Liver (tissue), 9 donors: ENCODE measurements around the gene FBXO3. TPM values are rescaled to one million over a fixed set of nuclear protein-coding genes. Genes with fewer than 3 reads are reported as not detected.

ENCODE experiments used
- DNase-seq: peaks from one replicate; pipeline ENCODE4 v3.0.0-alpha.2; 2017; ENCODE audit warnings: low spot score
- H3K27ac ChIP-seq, 2 donors: one replicate each; pipeline ENCODE4 v1.7.0; 2013; ENCODE audit warnings: inconsistent platforms in 2 of 2, low read length in 2 of 2, control low read depth in 1 of 2, low read depth in 1 of 2, mild to moderate bottlenecking in 1 of 2
- H3K27me3 ChIP-seq, 4 donors: one replicate each; pipeline versions ENCODE4 v1.6.1 to v1.7.0; 2013; ENCODE audit warnings: low read length in 3 of 4, inconsistent platforms in 1 of 4, mild to moderate bottlenecking in 1 of 4, moderate library complexity in 1 of 4; ENCODE audit not compliant: control insufficient read depth in 4 of 4, insufficient read depth in 4 of 4
- H3K36me3 ChIP-seq, 4 donors: one replicate each; pipeline versions ENCODE4 v1.6.1 to v1.7.0; 2013; ENCODE audit warnings: low read length in 3 of 4, mild to moderate bottlenecking in 3 of 4, low read depth in 1 of 4, moderate library complexity in 1 of 4; ENCODE audit not compliant: control insufficient read depth in 4 of 4, insufficient read depth in 3 of 4
- H3K4me1 ChIP-seq, 4 donors: one replicate each; pipeline versions ENCODE4 v1.6.1 to v1.7.0; 2013; ENCODE audit warnings: low read length in 3 of 4, mild to moderate bottlenecking in 3 of 4, moderate library complexity in 1 of 4; ENCODE audit not compliant: control insufficient read depth in 4 of 4, insufficient read depth in 4 of 4
- H3K4me3 ChIP-seq, 3 donors: one replicate each; pipeline versions ENCODE4 v1.6.1 to v1.7.0; 2013; ENCODE audit warnings: low read length in 3 of 3, control low read depth in 1 of 3, low read depth in 1 of 3, mild to moderate bottlenecking in 1 of 3
- H3K9ac ChIP-seq, 2 donors: one replicate each; pipeline ENCODE4 v1.7.0; 2013; ENCODE audit warnings: low read length in 2 of 2, mild to moderate bottlenecking in 2 of 2, moderate library complexity in 2 of 2, control low read depth in 1 of 2, low read depth in 1 of 2
- H3K9me3 ChIP-seq, 4 donors: one replicate each; pipeline versions ENCODE4 v1.6.1 to v1.7.0; 2013; ENCODE audit warnings: low read length in 3 of 4; ENCODE audit not compliant: control insufficient read depth in 4 of 4
- EGR1 ChIP-seq, 2 donors: IDR thresholded peaks; 2 replicates each; pipeline ENCODE4 v1.6.1; 2016 to 2018; ENCODE audit warnings: antibody characterized with exemption in 2 of 2, low read depth in 2 of 2
- FOXA2 ChIP-seq: IDR thresholded peaks from 2 replicates; pipeline ENCODE4 v1.6.1; 2016; ENCODE audit warnings: antibody characterized with exemption
- HNF4A ChIP-seq, 2 donors: conservative IDR thresholded peaks; 2 replicates each; pipeline ENCODE4 v1.6.1; 2016; ENCODE audit warnings: antibody characterized with exemption in 2 of 2, mild to moderate bottlenecking in 2 of 2
- HNF4G ChIP-seq: IDR thresholded peaks from 2 replicates; pipeline ENCODE4 v1.6.1; 2016; ENCODE audit warnings: antibody characterized with exemption
- JUND ChIP-seq, 2 donors: IDR thresholded peaks; 2 replicates each; pipeline ENCODE4 v1.6.1; 2016; ENCODE audit warnings: antibody characterized with exemption in 2 of 2
- NR2F2 ChIP-seq: IDR thresholded peaks from 2 replicates; pipeline ENCODE4 v1.6.1; 2016; ENCODE audit warnings: antibody characterized with exemption
- RXRA ChIP-seq, 2 donors: IDR thresholded peaks; 2 replicates each; pipeline ENCODE4 v1.6.1; 2017 to 2018; ENCODE audit warnings: antibody characterized with exemption in 2 of 2, mild to moderate bottlenecking in 1 of 2
- SP1 ChIP-seq: IDR thresholded peaks from 2 replicates; pipeline ENCODE4 v1.6.1; 2018; ENCODE audit warnings: antibody characterized with exemption, mild to moderate bottlenecking
- TAF1 ChIP-seq: conservative IDR thresholded peaks from 2 replicates; pipeline ENCODE4 v1.6.1; 2016; ENCODE audit warnings: antibody characterized with exemption, mild to moderate bottlenecking
- WGBS: extraction: QIAGEN DNeasy Blood & Tissue Kit; methylation state at CpG from one replicate; pipeline ENCODE4 v1.1.7; 2013; 5-methylcytosine and 5-hydroxymethylcytosine counted together
- polyA plus RNA-seq, 2 donors: library from polyadenylated mRNA; stranded (reverse) in 1 of 2; unstranded in 1 of 2; fragments of 200-250 nt in 1 of 2; fragments of >200 nt in 1 of 2; fragmentation: Nextera tagmentation in 1 of 2; extraction: Ambion mirVana in 1 of 2; gene quantifications; one replicate each; pipeline versions ENCODE4 v1.2.1 to v1.2.3, GENCODE V29; 2013 to 2015
- total RNA-seq, 2 donors: library from RNA; depleted of rRNA; stranded (reverse); fragments of >200 nt; gene quantifications; one replicate each; pipeline ENCODE4 v1.2.3, GENCODE V29; 2014
- TF ChIP-seq, protein P1 (sequence below): IDR thresholded peaks from 2 replicates; pipeline ENCODE4 v1.6.1; 2016; ENCODE audit warnings: antibody characterized with exemption
- TF ChIP-seq, protein P2 (sequence below): IDR thresholded peaks from 2 replicates; pipeline ENCODE4 v1.6.1; 2016; ENCODE audit warnings: antibody characterized with exemption
- TF ChIP-seq, protein P3 (sequence below): IDR thresholded peaks from 2 replicates; pipeline ENCODE4 v1.6.1; 2016; ENCODE audit warnings: antibody characterized with exemption
- TF ChIP-seq, protein P4 (sequence below): IDR thresholded peaks from 2 replicates; pipeline ENCODE4 v1.6.1; 2016; ENCODE audit warnings: antibody characterized with exemption, mild to moderate bottlenecking
- TF ChIP-seq, protein P5 (sequence below): fragments of 150-350 bp; IDR thresholded peaks from 2 replicates; pipeline ENCODE4 v1.5.1; 2017; ENCODE audit warnings: improper control_type of control experiment, low read depth, low read length; ENCODE audit not compliant: missing input control
- donor health status: healthy.
- donor health status: healthy.
- donor health status: healthy.
- donor health status: healthy.
- donor health status: healthy.

Gene FBXO3
- total and polyA plus RNA-seq, 4 donors: 12.2 to 36.4 (median 18.8) TPM

DNA sequence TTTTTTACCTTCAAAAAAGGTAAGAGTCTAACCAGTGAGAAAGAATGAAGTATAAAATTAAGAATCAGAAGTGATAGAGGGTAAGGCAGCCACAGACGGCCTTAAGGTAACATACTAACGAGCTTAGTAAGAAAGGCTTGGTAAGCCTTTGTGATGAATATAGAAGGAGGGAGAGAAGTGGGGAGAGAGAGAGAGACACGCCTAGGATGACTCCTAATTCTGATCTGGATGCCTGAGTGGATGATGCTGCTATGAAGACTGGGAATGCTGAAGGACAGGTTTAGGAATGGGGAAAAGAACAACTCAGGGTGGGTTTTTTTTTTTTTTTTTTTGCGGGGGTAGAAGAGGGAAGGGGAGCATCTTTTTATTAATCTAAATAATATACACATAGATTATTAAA, 4.8 kb downstream of the FBXO3 start:
- DNase-seq: no peak
- 93% methylated on average over 4 of the region's 4 CpGs for WGBS
- no peak for TF ChIP-seq NR2F2
- H3K36me3 ChIP-seq: peaks cover 0 to 29% (median 22%) of the 10 kb centered on the region in 4 donors
- H3K27ac ChIP-seq: no peak overlapping the region
- H3K4me3 ChIP-seq: no peak overlapping the region
- no peaks in the 10 kb centered on the region for H3K9me3 ChIP-seq
- no peak overlapping the region for H3K9ac ChIP-seq
- no peaks in the 10 kb centered on the region for H3K27me3 ChIP-seq
- H3K4me1 ChIP-seq: peaks cover 8 to 39% (median 31%) of the 10 kb centered on the region in 4 donors

DNA sequence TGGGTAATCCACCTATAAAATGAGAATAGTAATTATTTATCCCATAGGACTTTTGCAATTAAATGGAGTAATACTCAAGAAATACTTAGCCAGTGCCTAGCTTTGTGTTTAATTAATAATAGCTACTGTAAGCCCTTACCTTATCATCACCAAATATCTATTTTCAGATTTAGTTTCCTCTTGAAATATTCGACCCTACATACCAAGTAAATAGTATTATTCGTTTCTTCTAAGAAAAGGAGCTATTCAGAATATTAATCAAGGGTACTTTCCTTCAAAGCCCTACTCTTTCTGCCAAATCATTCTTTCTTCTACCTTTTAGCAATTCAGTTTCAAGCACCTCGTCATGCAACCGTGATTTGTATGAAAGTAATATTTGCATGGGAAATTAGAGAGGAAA, 6.7 kb downstream of the FBXO3 start:
- H3K9me3 ChIP-seq: no peaks in the 10 kb centered on the region
- H3K4me1 ChIP-seq: peaks cover 5 to 27% (median 21%) of the 10 kb centered on the region in 4 donors
- no peak for TF ChIP-seq SP1
- no peak for TF ChIP-seq FOXA2
- TF ChIP-seq, protein P1, sequence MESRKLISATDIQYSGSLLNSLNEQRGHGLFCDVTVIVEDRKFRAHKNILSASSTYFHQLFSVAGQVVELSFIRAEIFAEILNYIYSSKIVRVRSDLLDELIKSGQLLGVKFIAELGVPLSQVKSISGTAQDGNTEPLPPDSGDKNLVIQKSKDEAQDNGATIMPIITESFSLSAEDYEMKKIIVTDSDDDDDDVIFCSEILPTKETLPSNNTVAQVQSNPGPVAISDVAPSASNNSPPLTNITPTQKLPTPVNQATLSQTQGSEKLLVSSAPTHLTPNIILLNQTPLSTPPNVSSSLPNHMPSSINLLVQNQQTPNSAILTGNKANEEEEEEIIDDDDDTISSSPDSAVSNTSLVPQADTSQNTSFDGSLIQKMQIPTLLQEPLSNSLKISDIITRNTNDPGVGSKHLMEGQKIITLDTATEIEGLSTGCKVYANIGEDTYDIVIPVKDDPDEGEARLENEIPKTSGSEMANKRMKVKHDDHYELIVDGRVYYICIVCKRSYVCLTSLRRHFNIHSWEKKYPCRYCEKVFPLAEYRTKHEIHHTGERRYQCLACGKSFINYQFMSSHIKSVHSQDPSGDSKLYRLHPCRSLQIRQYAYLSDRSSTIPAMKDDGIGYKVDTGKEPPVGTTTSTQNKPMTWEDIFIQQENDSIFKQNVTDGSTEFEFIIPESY: no peak
- TF ChIP-seq, protein P2, sequence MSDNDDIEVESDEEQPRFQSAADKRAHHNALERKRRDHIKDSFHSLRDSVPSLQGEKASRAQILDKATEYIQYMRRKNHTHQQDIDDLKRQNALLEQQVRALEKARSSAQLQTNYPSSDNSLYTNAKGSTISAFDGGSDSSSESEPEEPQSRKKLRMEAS: no peak
- TF ChIP-seq EGR1 (IDR thresholded peaks at IDR 0.05; ENCODE audit: low read depth in 2 of 2): no peak
- TF ChIP-seq, protein P3, sequence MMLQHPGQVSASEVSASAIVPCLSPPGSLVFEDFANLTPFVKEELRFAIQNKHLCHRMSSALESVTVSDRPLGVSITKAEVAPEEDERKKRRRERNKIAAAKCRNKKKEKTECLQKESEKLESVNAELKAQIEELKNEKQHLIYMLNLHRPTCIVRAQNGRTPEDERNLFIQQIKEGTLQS: no peak
- TF ChIP-seq HNF4G: no peak
- TF ChIP-seq RXRA (IDR thresholded peaks at IDR 0.05): no peak
- TF ChIP-seq, protein P4, sequence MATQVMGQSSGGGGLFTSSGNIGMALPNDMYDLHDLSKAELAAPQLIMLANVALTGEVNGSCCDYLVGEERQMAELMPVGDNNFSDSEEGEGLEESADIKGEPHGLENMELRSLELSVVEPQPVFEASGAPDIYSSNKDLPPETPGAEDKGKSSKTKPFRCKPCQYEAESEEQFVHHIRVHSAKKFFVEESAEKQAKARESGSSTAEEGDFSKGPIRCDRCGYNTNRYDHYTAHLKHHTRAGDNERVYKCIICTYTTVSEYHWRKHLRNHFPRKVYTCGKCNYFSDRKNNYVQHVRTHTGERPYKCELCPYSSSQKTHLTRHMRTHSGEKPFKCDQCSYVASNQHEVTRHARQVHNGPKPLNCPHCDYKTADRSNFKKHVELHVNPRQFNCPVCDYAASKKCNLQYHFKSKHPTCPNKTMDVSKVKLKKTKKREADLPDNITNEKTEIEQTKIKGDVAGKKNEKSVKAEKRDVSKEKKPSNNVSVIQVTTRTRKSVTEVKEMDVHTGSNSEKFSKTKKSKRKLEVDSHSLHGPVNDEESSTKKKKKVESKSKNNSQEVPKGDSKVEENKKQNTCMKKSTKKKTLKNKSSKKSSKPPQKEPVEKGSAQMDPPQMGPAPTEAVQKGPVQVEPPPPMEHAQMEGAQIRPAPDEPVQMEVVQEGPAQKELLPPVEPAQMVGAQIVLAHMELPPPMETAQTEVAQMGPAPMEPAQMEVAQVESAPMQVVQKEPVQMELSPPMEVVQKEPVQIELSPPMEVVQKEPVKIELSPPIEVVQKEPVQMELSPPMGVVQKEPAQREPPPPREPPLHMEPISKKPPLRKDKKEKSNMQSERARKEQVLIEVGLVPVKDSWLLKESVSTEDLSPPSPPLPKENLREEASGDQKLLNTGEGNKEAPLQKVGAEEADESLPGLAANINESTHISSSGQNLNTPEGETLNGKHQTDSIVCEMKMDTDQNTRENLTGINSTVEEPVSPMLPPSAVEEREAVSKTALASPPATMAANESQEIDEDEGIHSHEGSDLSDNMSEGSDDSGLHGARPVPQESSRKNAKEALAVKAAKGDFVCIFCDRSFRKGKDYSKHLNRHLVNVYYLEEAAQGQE: no peak
- no peaks in the 10 kb centered on the region for H3K27me3 ChIP-seq
- 95% methylated on average over 4 of the region's 4 CpGs for WGBS
- H3K27ac ChIP-seq: no peak overlapping the region
- H3K4me3 ChIP-seq: no peak overlapping the region
- H3K9ac ChIP-seq: no peak overlapping the region
- peaks cover 0 to 44% (median 27%) of the 10 kb centered on the region in 4 donors for H3K36me3 ChIP-seq
- no peak for DNase-seq

DNA sequence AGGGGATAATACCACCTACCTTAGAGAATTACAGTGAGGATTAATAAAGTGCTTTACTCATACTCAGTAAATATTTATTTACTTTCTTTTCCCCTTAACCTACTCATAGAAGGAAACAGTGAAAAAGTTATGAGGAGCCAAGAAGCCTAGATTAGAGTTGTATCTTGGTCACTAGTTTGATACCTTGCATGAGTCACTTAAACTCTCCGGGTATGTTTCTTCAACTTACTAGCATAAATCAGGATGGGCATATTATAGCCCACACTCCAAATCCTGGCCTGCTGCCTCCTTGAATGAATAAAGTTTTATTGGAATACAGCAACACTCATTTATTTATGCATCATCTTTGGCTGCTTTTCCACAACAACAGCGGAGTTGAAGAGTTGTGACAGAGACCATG, 8.2 kb downstream of the FBXO3 start:
- H3K4me1 ChIP-seq: peaks cover 3 to 15% (median 11%) of the 10 kb centered on the region in 4 donors
- no peak overlapping the region for H3K4me3 ChIP-seq
- H3K9me3 ChIP-seq: no peaks in the 10 kb centered on the region
- WGBS: 94% methylated on average over 2 of the region's 2 CpGs
- H3K9ac ChIP-seq: no peak overlapping the region
- H3K27me3 ChIP-seq: no peaks in the 10 kb centered on the region
- H3K27ac ChIP-seq: no peak overlapping the region
- H3K36me3 ChIP-seq: peaks cover 0 to 44% (median 27%) of the 10 kb centered on the region in 4 donors
- no peak for DNase-seq
- TF ChIP-seq, protein P1: no peak
- TF ChIP-seq, protein P4: no peak
- TF ChIP-seq HNF4A (conservative IDR thresholded peaks at IDR 0.05) (no peak), TAF1 (no peak), EGR1 (IDR thresholded peaks at IDR 0.05; ENCODE audit: low read depth in 2 of 2) (no peak), HNF4G (no peak), JUND (IDR thresholded peaks at IDR 0.05) (no peak)
- TF ChIP-seq, protein P5, sequence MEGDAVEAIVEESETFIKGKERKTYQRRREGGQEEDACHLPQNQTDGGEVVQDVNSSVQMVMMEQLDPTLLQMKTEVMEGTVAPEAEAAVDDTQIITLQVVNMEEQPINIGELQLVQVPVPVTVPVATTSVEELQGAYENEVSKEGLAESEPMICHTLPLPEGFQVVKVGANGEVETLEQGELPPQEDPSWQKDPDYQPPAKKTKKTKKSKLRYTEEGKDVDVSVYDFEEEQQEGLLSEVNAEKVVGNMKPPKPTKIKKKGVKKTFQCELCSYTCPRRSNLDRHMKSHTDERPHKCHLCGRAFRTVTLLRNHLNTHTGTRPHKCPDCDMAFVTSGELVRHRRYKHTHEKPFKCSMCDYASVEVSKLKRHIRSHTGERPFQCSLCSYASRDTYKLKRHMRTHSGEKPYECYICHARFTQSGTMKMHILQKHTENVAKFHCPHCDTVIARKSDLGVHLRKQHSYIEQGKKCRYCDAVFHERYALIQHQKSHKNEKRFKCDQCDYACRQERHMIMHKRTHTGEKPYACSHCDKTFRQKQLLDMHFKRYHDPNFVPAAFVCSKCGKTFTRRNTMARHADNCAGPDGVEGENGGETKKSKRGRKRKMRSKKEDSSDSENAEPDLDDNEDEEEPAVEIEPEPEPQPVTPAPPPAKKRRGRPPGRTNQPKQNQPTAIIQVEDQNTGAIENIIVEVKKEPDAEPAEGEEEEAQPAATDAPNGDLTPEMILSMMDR: no peak
